GM21390 (cell line): ENCODE measurements around the gene SMTNL2.

ENCODE experiments used
- ATAC-seq: cut with Tn5 transposase; IDR thresholded peaks from one replicate; pipeline ENCODE4 v1.9.1; 2021; ENCODE audit not compliant: unreplicated experiment

SMTNL2 gene

GRCh38 chr17:4584101-4584916 lies at the start of gene SMTNL2:
Gene SMTNL2, plus strand, starts transcription at chr17:4584529. Its CDS starts 77 bp downstream, at chr17:4584606.
- no peak for ATAC-seq

- no peak for ATAC-seq
Observed at GRCh38 chr17:4534928-4535666, 49.2 kb upstream of the SMTNL2 start.

GRCh38 chr17:4535667-4536258 lies 48.6 kb upstream of the SMTNL2 start:
- no peak for ATAC-seq

- ATAC-seq = no peak
Observed at GRCh38 chr17:4536259-4536741, 48.0 kb upstream of the SMTNL2 start.

GRCh38 chr17:4536742-4537411 lies 47.5 kb upstream of the SMTNL2 start:
- ATAC-seq = no peak

GRCh38 chr17:4537451-4538235 lies 46.7 kb upstream of the SMTNL2 start:
- no peak for ATAC-seq

GRCh38 chr17:4538236-4539002 lies 45.9 kb upstream of the SMTNL2 start:
- ATAC-seq = no peak

GRCh38 chr17:4539025-4539424 lies 45.3 kb upstream of the SMTNL2 start:
- ATAC-seq = no peak

GRCh38 chr17:4539576-4540223 lies 44.6 kb upstream of the SMTNL2 start:
- no peak for ATAC-seq

GRCh38 chr17:4540224-4540651 lies 44.1 kb upstream of the SMTNL2 start:
- ATAC-seq = no peak

- no peak for ATAC-seq
Observed at GRCh38 chr17:4540687-4541327, 43.5 kb upstream of the SMTNL2 start.

GRCh38 chr17:4541328-4542002 lies 42.9 kb upstream of the SMTNL2 start:
- no peak for ATAC-seq

GRCh38 chr17:4542003-4542725 lies 42.2 kb upstream of the SMTNL2 start:
- ATAC-seq = no peak

- no peak for ATAC-seq
Observed at GRCh38 chr17:4542726-4543191, 41.6 kb upstream of the SMTNL2 start.

- ATAC-seq = no peak
Observed at GRCh38 chr17:4543557-4544026, 40.7 kb upstream of the SMTNL2 start.

GRCh38 chr17:4544135-4544950 lies 40.0 kb upstream of the SMTNL2 start:
- ATAC-seq = no peak

GRCh38 chr17:4544951-4545216 lies 39.4 kb upstream of the SMTNL2 start:
- no peak for ATAC-seq
